Peyer's patch (tissue), 4 donors: ENCODE data around the gene HAP1. TPM values are rescaled to one million over a fixed set of nuclear protein-coding genes. Genes with fewer than 3 reads are reported as not detected.

ENCODE experiments used
- DNase-seq, 3 donors: peaks; one replicate each; pipeline ENCODE4 v3.0.0-alpha.2; 2017 to 2019
- H3K27ac ChIP-seq, 4 donors: fragments of 200-600 bp; sonication (generic); one replicate each; pipeline ENCODE4 v1.5.1; 2016 to 2019
- H3K27me3 ChIP-seq, 2 donors: fragments of 200-600 bp; sonication (generic); one replicate each; pipeline ENCODE4 v1.5.1; 2019
- H3K36me3 ChIP-seq, 3 donors: fragments of 200-600 bp; sonication (generic); one replicate each; pipeline ENCODE4 v1.5.1; 2016 to 2019
- H3K4me1 ChIP-seq, 4 donors: fragments of 200-600 bp; sonication (generic); one replicate each; pipeline ENCODE4 v1.5.1; 2016 to 2019
- H3K4me3 ChIP-seq, 4 donors: fragments of 200-600 bp; sonication (generic); 1 replicate in 3 of 4; 2 replicates in 1 of 4; pipeline ENCODE4 v1.5.1; 2016 to 2019; ENCODE audit warnings: mild to moderate bottlenecking in 1 of 4
- H3K9me3 ChIP-seq, 4 donors: fragments of 200-600 bp; sonication (generic); one replicate each; pipeline ENCODE4 v1.5.1; 2016 to 2019; ENCODE audit warnings: mild to moderate bottlenecking in 1 of 4
- CTCF ChIP-seq, 6 experiments: fragments of 450-650 bp in 4 of 6; fragments of 200-600 bp in 2 of 6; sonication (generic) in 1 of 6; IDR thresholded peaks; one replicate each; pipeline ENCODE4 v1.5.1; 2017 to 2019; ENCODE audit warnings: antibody characterized with exemption in 6 of 6, mild to moderate bottlenecking in 3 of 6, moderate library complexity in 1 of 6
- POLR2A ChIP-seq, 2 donors: fragments of 450-650 bp; IDR thresholded peaks; one replicate each; pipeline ENCODE4 v1.5.1; 2017; ENCODE audit warnings: antibody characterized with exemption in 2 of 2, mild to moderate bottlenecking in 2 of 2, moderate library complexity in 2 of 2
- total RNA-seq, 4 donors: library from RNA; depleted of rRNA; stranded (reverse); fragments of >200 nt; gene quantifications; one replicate each; pipeline ENCODE4 v1.1.0, GENCODE V29; 2016

The HAP1 gene
- total RNA-seq, 4 donors from 2014 or later = 0.94 to 5.0 TPM; not detected in 2

GRCh38 chr17:41724476-41725050, 9.9 kb downstream of the HAP1 start:
- no peak overlapping the region for H3K4me3 ChIP-seq
- no peak for DNase-seq
- H3K27me3 ChIP-seq = no peaks in the 10 kb centered on the region
- H3K4me1 ChIP-seq = no peaks in the 10 kb centered on the region
- H3K9me3 ChIP-seq = no peaks in the 10 kb centered on the region
- TF ChIP-seq POLR2A (IDR thresholded peaks at IDR 0.05) (no peak), CTCF (IDR thresholded peaks at IDR 0.05) (no peak)
- no peaks in the 10 kb centered on the region for H3K36me3 ChIP-seq
- no peak overlapping the region for H3K27ac ChIP-seq

GRCh38 chr17:41723801-41724475, 10.5 kb downstream of the HAP1 start:
- H3K4me1 ChIP-seq = no peaks in the 10 kb centered on the region
- no peak for TF ChIP-seq CTCF (IDR thresholded peaks at IDR 0.05)
- no peak for TF ChIP-seq POLR2A (IDR thresholded peaks at IDR 0.05)

GRCh38 chr17:41722231-41722630, 12.2 kb downstream of the HAP1 start:
- TF ChIP-seq POLR2A (IDR thresholded peaks at IDR 0.05) = no peak
- no peak for TF ChIP-seq CTCF (IDR thresholded peaks at IDR 0.05)
- Histone ChIP-seq H3K27ac (no peak overlapping the region), H3K36me3 (no peaks in the 10 kb centered on the region), H3K27me3 (no peaks in the 10 kb centered on the region), H3K4me3 (no peak overlapping the region), H3K9me3 (no peaks in the 10 kb centered on the region), H3K4me1 (no peaks in the 10 kb centered on the region)
- DNase-seq = no peak

More at GRCh38 chr17:41723801-41724475, 10.5 kb downstream of the HAP1 start:
- Histone ChIP-seq H3K27ac (no peak overlapping the region), H3K9me3 (no peaks in the 10 kb centered on the region), H3K27me3 (no peaks in the 10 kb centered on the region), H3K36me3 (no peaks in the 10 kb centered on the region), H3K4me3 (no peak overlapping the region)
- no peak for DNase-seq

GRCh38 chr17:41718287-41718645, 16.2 kb downstream of the HAP1 start:
- H3K4me3 ChIP-seq = no peak overlapping the region
- no peak for DNase-seq
- TF ChIP-seq POLR2A (IDR thresholded peaks at IDR 0.05) = no peak
- TF ChIP-seq CTCF (IDR thresholded peaks at IDR 0.05) = no peak
- no peaks in the 10 kb centered on the region for H3K27me3 ChIP-seq
- H3K9me3 ChIP-seq = no peaks in the 10 kb centered on the region
- no peaks in the 10 kb centered on the region for H3K36me3 ChIP-seq
- no peaks in the 10 kb centered on the region for H3K4me1 ChIP-seq
- H3K27ac ChIP-seq = no peak overlapping the region

GRCh38 chr17:41717408-41718286, 16.8 kb downstream of the HAP1 start:
- Histone ChIP-seq H3K4me1 (no peaks in the 10 kb centered on the region), H3K36me3 (no peaks in the 10 kb centered on the region), H3K27ac (no peak overlapping the region), H3K9me3 (no peaks in the 10 kb centered on the region), H3K27me3 (no peaks in the 10 kb centered on the region), H3K4me3 (no peak overlapping the region)
- TF ChIP-seq CTCF (IDR thresholded peaks at IDR 0.05) = no peak
- TF ChIP-seq POLR2A (IDR thresholded peaks at IDR 0.05) = no peak
- no peak for DNase-seq
